ENCODE data around the gene THSD4.

GRCh38 chr15:71228403-71228802 lies 113.1 kb downstream of the THSD4 start:
- TF ChIP-seq EZH2 (IDR thresholded peaks at IDR 0.05; ENCODE audit: low read length): no peak
- TF ChIP-seq CTCF (optimal IDR thresholded peaks at IDR 0.05 in 1 of 3, IDR thresholded peaks at IDR 0.05 in 1 of 3, conservative IDR thresholded peaks at IDR 0.05 in 1 of 3; ENCODE audit: extremely low read depth in 1 of 3, insufficient read depth in 2 of 3, low read length in 3 of 3): no peak
